Naive thymus-derived CD4-positive, alpha-beta T cell (primary cell): ENCODE measurements around the gene SLC33A1. TPM values are rescaled to one million over a fixed set of nuclear protein-coding genes. Genes with fewer than 3 reads are reported as not detected.

Source experiments
- ATAC-seq: fragments of 150-1000 bp; cut with Tn5 transposase; 2 replicates; pipeline ENCODE4 v1.10.0; 2021; ENCODE audit warnings: mild to moderate bottlenecking, moderate library complexity
- CTCF ChIA-PET: fragments of 350-600 bp; sonication (Branson Sonifier 250); formaldehyde crosslinking; loops from one replicate; lab custom pipeline; 2021; ENCODE audit warnings: antibody characterized with exemption; lab: Charles Lee
- POLR2A ChIA-PET: fragments of 350-600 bp; sonication (Branson Sonifier 250); formaldehyde crosslinking; loops from one replicate; lab custom pipeline; 2021; ENCODE audit warnings: antibody characterized with exemption, inconsistent platforms; lab: Charles Lee
- DNase-seq, 9 donors: peaks; one replicate each; pipeline versions ENCODE4 v3.0.0 to v3.0.0-alpha.2; 2020 to 2022; ENCODE audit warnings: mixed read lengths in 1 of 9
- H3K27ac ChIP-seq: one replicate; pipeline ENCODE4 v1.7.0; 2013; ENCODE audit warnings: mild to moderate bottlenecking, low read depth, low read length, moderate library complexity
- H3K27me3 ChIP-seq, 2 donors: one replicate each; pipeline ENCODE4 v1.7.0; 2013; ENCODE audit warnings: low read length in 2 of 2, mild to moderate bottlenecking in 2 of 2, moderate library complexity in 2 of 2; ENCODE audit not compliant: control insufficient read depth in 2 of 2, insufficient read depth in 2 of 2
- H3K36me3 ChIP-seq, 3 experiments: 1 replicate in 2 of 3; 2 replicates in 1 of 3; pipeline ENCODE4 v1.7.0; 2013; ENCODE audit warnings: low read length in 3 of 3, mild to moderate bottlenecking in 3 of 3, moderate library complexity in 1 of 3; ENCODE audit not compliant: insufficient read depth in 3 of 3, control insufficient read depth in 2 of 3
- H3K4me1 ChIP-seq, 2 donors: one replicate each; pipeline ENCODE4 v1.7.0; 2013; ENCODE audit warnings: low read length in 2 of 2, mild to moderate bottlenecking in 2 of 2, moderate library complexity in 1 of 2; ENCODE audit not compliant: control insufficient read depth in 2 of 2, insufficient read depth in 2 of 2
- H3K4me3 ChIP-seq: 2 replicates; pipeline ENCODE4 v1.7.0; 2013; ENCODE audit warnings: mild to moderate bottlenecking, low read length
- H3K9me3 ChIP-seq, 3 experiments: 1 replicate in 2 of 3; 2 replicates in 1 of 3; pipeline ENCODE4 v1.7.0; 2013; ENCODE audit warnings: low read length in 3 of 3; ENCODE audit not compliant: control insufficient read depth in 2 of 3
- H3K27ac Mint-ChIP-seq, 9 donors: one replicate each; pipeline ENCODE4 v1.8.0; 2020 to 2022; ENCODE audit warnings: mixed read lengths in 9 of 9, mild to moderate bottlenecking in 8 of 9, moderate library complexity in 5 of 9, inconsistent platforms in 2 of 9
- H3K27me3 Mint-ChIP-seq, 5 donors: one replicate each; pipeline ENCODE4 v1.8.0; 2021 to 2022; ENCODE audit warnings: mixed read lengths in 5 of 5, mild to moderate bottlenecking in 1 of 5
- H3K36me3 Mint-ChIP-seq, 5 donors: one replicate each; pipeline ENCODE4 v1.8.0; 2020 to 2022; ENCODE audit warnings: mixed read lengths in 5 of 5, mild to moderate bottlenecking in 3 of 5, inconsistent platforms in 1 of 5
- H3K4me1 Mint-ChIP-seq, 7 donors: one replicate each; pipeline ENCODE4 v1.8.0; 2020 to 2022; ENCODE audit warnings: mixed read lengths in 7 of 7, mild to moderate bottlenecking in 3 of 7, inconsistent platforms in 1 of 7
- H3K4me3 Mint-ChIP-seq, 10 donors: one replicate each; pipeline ENCODE4 v1.8.0; 2020 to 2022; ENCODE audit warnings: mild to moderate bottlenecking in 10 of 10, mixed read lengths in 10 of 10, moderate library complexity in 6 of 10, inconsistent platforms in 2 of 10
- H3K9me3 Mint-ChIP-seq, 11 donors: one replicate each; pipeline ENCODE4 v1.8.0; 2020 to 2022; ENCODE audit warnings: mixed read lengths in 11 of 11, mild to moderate bottlenecking in 4 of 11, inconsistent platforms in 1 of 11, moderate library complexity in 1 of 11
- intact Hi-C, 2 donors: fragments of 100-400 bp; cut with micrococcal nuclease; formaldehyde crosslinking; loops; one replicate each; pipeline ENCODE4 v1.15.1; 2023
- polyA plus RNA-seq, 2 donors: library from polyadenylated mRNA; unstranded; fragments of 300-500 nt; fragmentation: Illumina TruSeq; gene quantifications; one replicate each; pipeline ENCODE4 v1.2.3, GENCODE V29; 2021
- total RNA-seq, 6 experiments: library from RNA in 5 of 6; stranded (reverse) in 5 of 6; gene quantifications; 1 replicate in 5 of 6; 2 replicates in 1 of 6; pipeline ENCODE4 v1.2.3 and lab custom pipeline; 2021 to 2026

Gene SLC33A1
- total and polyA plus RNA-seq, 7 experiments from 2014 or later: 9.4 to 40.8 (median 21.3) TPM

GRCh38 chr3:155872904-155873646 is 18.8 kb upstream of the SLC33A1 start:
- peaks cover 0 to 3% (median 0%) of the 10 kb centered on the region in 5 donors for H3K36me3 Mint-ChIP-seq
- H3K4me3 ChIP-seq: no peak overlapping the region
- H3K36me3 ChIP-seq: peaks cover 0 to 9% (median 0%) of the 10 kb centered on the region in 3 experiments
- intact Hi-C loops: loop anchor here (5.0 kb wide), 5 partner anchors 609 to 1551 kb away; partner anchors contain the start of genes DHX36 (in 1 of the 2) and TIPARP (in 1 of the 2)
- no peak overlapping the region for H3K27ac Mint-ChIP-seq
- ATAC-seq: no peak
- H3K4me1 ChIP-seq: peaks cover 8 to 13% of the 10 kb centered on the region in 2 donors
- H3K4me3 Mint-ChIP-seq: peak overlapping the region in 8 of 10 donors; percentile 9 to 98 (median 94)
- H3K4me1 Mint-ChIP-seq: peaks cover 36 to 60% (median 50%) of the 10 kb centered on the region in 7 donors
- no peak overlapping the region for H3K27ac ChIP-seq
- no peaks in the 10 kb centered on the region for H3K27me3 Mint-ChIP-seq
- DNase-seq: no peak
- H3K27me3 ChIP-seq: no peaks in the 10 kb centered on the region
- H3K9me3 Mint-ChIP-seq: no peaks in the 10 kb centered on the region
- POLR2A ChIA-PET: interaction anchor here (1.9 to 4.1 kb wide), 2 partner anchors 20 to 67 kb away, joined by 6 to 34 read pairs; partner anchors contain the start of genes C3orf33 and SLC33A1
- no peaks in the 10 kb centered on the region for H3K9me3 ChIP-seq
- CTCF ChIA-PET: interaction anchor here (0.7 to 1.3 kb wide), 2 partner anchors 67 to 148 kb away, joined by 3 to 5 read pairs; partner anchors contain the start of gene C3orf33

- CTCF ChIA-PET: interaction anchor here (1.2 kb wide), 1 partner anchor 66 kb away, joined by 8 read pairs; the partner anchor contains the start of gene C3orf33
- peak overlapping the region; percentile 83 to 96 (median 87) for H3K27ac Mint-ChIP-seq
- no peaks in the 10 kb centered on the region for H3K27me3 Mint-ChIP-seq
- peaks cover 8 to 13% of the 10 kb centered on the region in 2 donors for H3K4me1 ChIP-seq
- H3K9me3 Mint-ChIP-seq: no peaks in the 10 kb centered on the region
- peaks cover 0 to 3% (median 0%) of the 10 kb centered on the region in 5 donors for H3K36me3 Mint-ChIP-seq
- peaks cover 23 to 47% (median 38%) of the 10 kb centered on the region in 7 donors for H3K4me1 Mint-ChIP-seq
- H3K4me3 Mint-ChIP-seq: peak overlapping the region; percentile 90 to 100 (median 98)
- intact Hi-C loops: loop anchor here (2.0 to 5.0 kb wide), 9 partner anchors 119 to 1549 kb away; partner anchors contain the start of genes DHX36 (in 1 of the 2), PLCH1 (in 1 of the 2), SSR3 (in 1 of the 2) and TIPARP (in 1 of the 2)
- POLR2A ChIA-PET: interaction anchor here (0.6 to 4.1 kb wide), 3 partner anchors 19 to 1601 kb away, joined by 5 to 34 read pairs (median 24); partner anchors contain the start of genes C3orf33 and SLC33A1
- no peaks in the 10 kb centered on the region for H3K9me3 ChIP-seq
- no peaks in the 10 kb centered on the region for H3K27me3 ChIP-seq
- peak in 2 of 9 donors; percentile 7 for DNase-seq
- H3K27ac ChIP-seq: peak overlapping the region; percentile 94
- peaks cover 0 to 9% (median 0%) of the 10 kb centered on the region in 3 experiments for H3K36me3 ChIP-seq
- no peak for ATAC-seq
- peak overlapping the region; percentile 90 for H3K4me3 ChIP-seq
These were observed 17.5 kb upstream of the SLC33A1 start for GRCh38 chr3:155871746-155872158.

- Mint-ChIP-seq H3K4me1 (peaks cover 20 to 43% (median 32%) of the 10 kb centered on the region in 7 donors), H3K27ac (peak overlapping the region; percentile 83 to 96 (median 87)), H3K36me3 (peaks cover 0 to 3% (median 0%) of the 10 kb centered on the region in 5 donors), H3K9me3 (no peaks in the 10 kb centered on the region), H3K4me3 (peak overlapping the region; percentile 90 to 100 (median 98)), H3K27me3 (no peaks in the 10 kb centered on the region)
- DNase-seq: peak in 8 of 9 donors; percentile 17 to 65 (median 30)
- ATAC-seq: peak; percentile 14
- Histone ChIP-seq H3K27me3 (no peaks in the 10 kb centered on the region), H3K36me3 (peaks cover 0 to 9% (median 0%) of the 10 kb centered on the region in 3 experiments), H3K9me3 (no peaks in the 10 kb centered on the region), H3K4me3 (peak overlapping the region; percentile 90), H3K4me1 (peaks cover 8 to 10% of the 10 kb centered on the region in 2 donors), H3K27ac (peak overlapping the region; percentile 94)
- intact Hi-C loops: loop anchor here (1.0 to 5.0 kb wide), 14 partner anchors 9 to 1549 kb away; partner anchors contain the start of genes C3orf33 (in 2 of the 2), SLC33A1 (in 2 of the 2), CCNL1 (in 1 of the 2) and DHX36 (in 1 of the 2)
- CTCF ChIA-PET: interaction anchor here (1.2 to 1.4 kb wide), 2 partner anchors 19 to 65 kb away, joined by 4 to 8 read pairs; partner anchors contain the start of gene C3orf33
- POLR2A ChIA-PET: interaction anchor here (0.6 to 4.1 kb wide), 6 partner anchors 18 to 1600 kb away, joined by 3 to 34 read pairs (median 4); partner anchors contain the start of genes C3orf33 and SLC33A1
These were observed 16.9 kb upstream of the SLC33A1 start for GRCh38 chr3:155870945-155871745.

- Histone ChIP-seq H3K27ac (peak within 1 kb of the TSS; percentile 94), H3K9me3 (no peaks in the 10 kb centered on the region), H3K36me3 (peaks cover 0 to 9% (median 0%) of the 10 kb centered on the region in 3 experiments), H3K4me3 (peak within 1 kb of the TSS; percentile 90), H3K4me1 (peaks cover 8% of the 10 kb centered on the region in 2 donors), H3K27me3 (no peaks in the 10 kb centered on the region)
- Mint-ChIP-seq H3K36me3 (peaks cover 0 to 3% (median 0%) of the 10 kb centered on the region in 5 donors), H3K27me3 (no peaks in the 10 kb centered on the region), H3K9me3 (no peaks in the 10 kb centered on the region), H3K4me3 (peak within 1 kb of the TSS; percentile 92 to 100 (median 98)), H3K4me1 (peaks cover 17 to 35% (median 26%) of the 10 kb centered on the region in 7 donors), H3K27ac (peak within 1 kb of the TSS; percentile 89 to 97 (median 96))
- intact Hi-C loops: loop anchor here (1.0 to 5.0 kb wide), 14 partner anchors 8 to 1548 kb away; partner anchors contain the start of genes C3orf33 (in 2 of the 2), SLC33A1 (in 2 of the 2), CCNL1 (in 1 of the 2) and DHX36 (in 1 of the 2)
- ATAC-seq (peak; percentile 97), DNase-seq (peak; percentile 87 to 98 (median 96))
- ChIA-PET POLR2A (interaction anchor here (0.6 to 4.1 kb wide), 13 partner anchors 8 to 1305 kb away, joined by 3 to 34 read pairs (median 4); partner anchors contain the start of genes C3orf33, CCNL1 and SLC33A1), CTCF (interaction anchor here (0.8 to 1.6 kb wide), 5 partner anchors 12 to 115 kb away, joined by 3 to 12 read pairs (median 4); partner anchors contain the start of genes C3orf33 and SLC33A1)
These were observed 16.1 kb upstream of the SLC33A1 start, which contains the start of gene GMPS for GRCh38 chr3:155870133-155870944. TSS of gene GMPS (plus strand) at chr3:155870650. CDS start at chr3:155870871, 221 bp downstream.

GRCh38 chr3:155869691-155870090 is 15.5 kb upstream of the SLC33A1 start:
- Mint-ChIP-seq H3K4me1 (peaks cover 17 to 33% (median 24%) of the 10 kb centered on the region in 7 donors), H3K4me3 (peak overlapping the region; percentile 88 to 98 (median 94)), H3K27me3 (no peaks in the 10 kb centered on the region), H3K27ac (peak overlapping the region; percentile 89 to 97 (median 96)), H3K9me3 (no peaks in the 10 kb centered on the region), H3K36me3 (peaks cover 0 to 3% (median 0%) of the 10 kb centered on the region in 5 donors)
- no peak for DNase-seq
- intact Hi-C loops: loop anchor here (1.0 to 5.0 kb wide), 14 partner anchors 7 to 1547 kb away; partner anchors contain the start of genes C3orf33 (in 2 of the 2), SLC33A1 (in 2 of the 2), CCNL1 (in 1 of the 2) and DHX36 (in 1 of the 2)
- ATAC-seq: no peak
- H3K9me3 ChIP-seq: no peaks in the 10 kb centered on the region
- H3K4me3 ChIP-seq: peak overlapping the region; percentile 72
- H3K27ac ChIP-seq: peak overlapping the region; percentile 94
- H3K4me1 ChIP-seq: peaks cover 8% of the 10 kb centered on the region in 2 donors
- no peaks in the 10 kb centered on the region for H3K27me3 ChIP-seq
- peaks cover 0 to 9% (median 0%) of the 10 kb centered on the region in 3 experiments for H3K36me3 ChIP-seq
- POLR2A ChIA-PET: interaction anchor here (0.6 to 4.1 kb wide), 10 partner anchors 8 to 1548 kb away, joined by 3 to 34 read pairs (median 4); partner anchors contain the start of genes C3orf33, CCNL1 and SLC33A1
- CTCF ChIA-PET: interaction anchor here (0.8 to 1.6 kb wide), 5 partner anchors 12 to 115 kb away, joined by 3 to 12 read pairs (median 4); partner anchors contain the start of genes C3orf33 and SLC33A1
